ENCODE results near the gene RBBP8NL.

Gene RBBP8NL

GRCh38 chr20:62409931-62410745 lies 17.2 kb downstream of the RBBP8NL start:
- H2AFZ ChIP-seq (ENCODE audit: low read length) = no peak overlapping the region
- H3K27ac ChIP-seq (ENCODE audit: low read depth, low read length, poor library complexity, severe bottlenecking) = no peak overlapping the region

DNA sequence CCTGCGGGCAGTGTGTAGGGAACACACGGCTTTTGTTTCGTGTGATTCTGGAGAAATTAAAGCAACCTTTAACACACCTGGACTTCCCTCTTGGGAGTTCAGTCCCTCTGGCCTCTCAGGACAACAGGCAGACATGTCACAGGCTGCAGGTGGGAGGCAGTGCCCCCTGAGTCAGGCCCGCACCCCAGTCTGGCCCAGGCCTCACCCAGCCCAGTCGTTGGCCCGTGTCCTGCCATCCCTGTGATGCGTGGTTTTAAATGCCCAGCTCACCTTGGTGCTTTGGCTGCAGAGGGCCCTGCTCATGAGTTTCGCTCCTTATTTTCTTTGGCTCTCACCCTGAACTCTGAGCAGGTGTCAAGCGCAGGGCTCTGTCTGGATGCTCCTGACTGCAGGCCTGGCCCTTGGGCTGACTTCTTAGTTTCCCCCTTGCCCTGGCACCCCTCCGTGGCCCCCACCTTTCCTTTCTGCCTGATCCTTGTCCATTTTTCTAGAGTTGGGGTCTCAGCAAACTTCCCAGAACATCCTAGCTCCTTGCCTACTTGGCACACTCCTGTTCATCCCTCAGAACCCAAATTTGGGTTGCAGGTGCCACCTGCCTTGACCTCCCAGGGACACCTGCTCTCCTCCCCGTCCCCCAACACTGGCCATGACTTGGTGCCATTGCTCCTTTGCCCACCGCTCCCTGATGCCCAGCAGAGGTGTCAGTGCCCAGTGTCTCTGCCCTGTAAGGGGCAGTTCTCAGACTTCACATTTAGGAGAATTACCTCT lies 18.1 kb downstream of the RBBP8NL start:
- H3K36me3 ChIP-seq (ENCODE audit: insufficient read depth, low read length) = no peaks in the 10 kb centered on the region
- no peaks in the 10 kb centered on the region for H4K20me1 ChIP-seq (ENCODE audit: insufficient read depth, low read length)
- H3K4me2 ChIP-seq (ENCODE audit: low read length) = no peak overlapping the region
- H3F3A ChIP-seq (ENCODE audit: insufficient read depth, low read length) = no peaks in the 10 kb centered on the region
- H3K79me2 ChIP-seq (ENCODE audit: insufficient read depth, low read length) = 0 out of 2 replicates have a peak, but pooled peaks cover 4% of the 10 kb centered on the region
- no peak overlapping the region for H2AFZ ChIP-seq (ENCODE audit: low read length)
- H3K27ac ChIP-seq (ENCODE audit: low read depth, low read length, poor library complexity, severe bottlenecking) = no peak overlapping the region
- no peak for TF ChIP-seq EZH2 (IDR thresholded peaks at IDR 0.05; ENCODE audit: borderline replicate concordance, low read length)
- TF ChIP-seq CTCF (IDR thresholded peaks at IDR 0.05; ENCODE audit: low read length) = no peak
- no peaks in the 10 kb centered on the region for H3K9me2 ChIP-seq (ENCODE audit: low read depth, low read length)
- H3K9ac ChIP-seq (ENCODE audit: low read length) = no peak overlapping the region
- H3K27me3 ChIP-seq (ENCODE audit: insufficient read depth, low read length) = no peaks in the 10 kb centered on the region; the same call in 1 of the 2 replicates
- H3K9me3 ChIP-seq (ENCODE audit: low read length) = no peaks in the 10 kb centered on the region
- no peak overlapping the region for H3K4me3 ChIP-seq (ENCODE audit: low read depth, low read length, poor library complexity, severe bottlenecking)
- peaks cover 35% of the 10 kb centered on the region for H3K4me1 ChIP-seq (ENCODE audit: insufficient read depth, low read length, severe bottlenecking)

More at GRCh38 chr20:62409931-62410745, 17.2 kb downstream of the RBBP8NL start:
- Histone ChIP-seq H3K4me1 (ENCODE audit: insufficient read depth, low read length, severe bottlenecking) (peaks cover 31% of the 10 kb centered on the region), H3K9ac (ENCODE audit: low read length) (no peak overlapping the region), H3K4me2 (ENCODE audit: low read length) (peak overlapping the region; percentile 15; the same call in 1 of the 2 replicates), H3K36me3 (ENCODE audit: insufficient read depth, low read length) (no peaks in the 10 kb centered on the region), H3K4me3 (ENCODE audit: low read depth, low read length, poor library complexity, severe bottlenecking) (no peak overlapping the region), H4K20me1 (ENCODE audit: insufficient read depth, low read length) (no peaks in the 10 kb centered on the region), H3K9me3 (ENCODE audit: low read length) (no peaks in the 10 kb centered on the region), H3K9me2 (ENCODE audit: low read depth, low read length) (no peaks in the 10 kb centered on the region), H3K27me3 (ENCODE audit: insufficient read depth, low read length) (no peaks in the 10 kb centered on the region; the same call in 1 of the 2 replicates), H3F3A (ENCODE audit: insufficient read depth, low read length) (no peaks in the 10 kb centered on the region), H3K79me2 (ENCODE audit: insufficient read depth, low read length) (0 out of 2 replicates have a peak, but pooled peaks cover 4% of the 10 kb centered on the region)
- peak; percentile 81 for TF ChIP-seq CTCF (IDR thresholded peaks at IDR 0.05; ENCODE audit: low read length)
- no peak for TF ChIP-seq EZH2 (IDR thresholded peaks at IDR 0.05; ENCODE audit: borderline replicate concordance, low read length)

GRCh38 chr20:62408640-62409039 lies 18.7 kb downstream of the RBBP8NL start:
- Histone ChIP-seq H3K27ac (ENCODE audit: low read depth, low read length, poor library complexity, severe bottlenecking) (no peak overlapping the region), H3K36me3 (ENCODE audit: insufficient read depth, low read length) (no peaks in the 10 kb centered on the region), H3K79me2 (ENCODE audit: insufficient read depth, low read length) (0 out of 2 replicates have a peak, but pooled peaks cover 4% of the 10 kb centered on the region), H3K4me3 (ENCODE audit: low read depth, low read length, poor library complexity, severe bottlenecking) (no peak overlapping the region), H3K27me3 (ENCODE audit: insufficient read depth, low read length) (no peaks in the 10 kb centered on the region; the same call in 1 of the 2 replicates), H3K9me2 (ENCODE audit: low read depth, low read length) (no peaks in the 10 kb centered on the region), H3F3A (ENCODE audit: insufficient read depth, low read length) (no peaks in the 10 kb centered on the region), H3K4me2 (ENCODE audit: low read length) (no peak overlapping the region), H3K9me3 (ENCODE audit: low read length) (no peaks in the 10 kb centered on the region), H3K9ac (ENCODE audit: low read length) (no peak overlapping the region), H4K20me1 (ENCODE audit: insufficient read depth, low read length) (no peaks in the 10 kb centered on the region), H3K4me1 (ENCODE audit: insufficient read depth, low read length, severe bottlenecking) (peaks cover 35% of the 10 kb centered on the region), H2AFZ (ENCODE audit: low read length) (no peak overlapping the region)
- no peak for TF ChIP-seq CTCF (IDR thresholded peaks at IDR 0.05; ENCODE audit: low read length)
- TF ChIP-seq EZH2 (IDR thresholded peaks at IDR 0.05; ENCODE audit: borderline replicate concordance, low read length) = no peak

Data from OCI-LY1 (cell line).